ENCODE results near the gene STXBP6. TPM values are rescaled to one million over a fixed set of nuclear protein-coding genes. Genes with fewer than 3 reads are reported as not detected.

Gene STXBP6
- total RNA-seq, 1 experiment from 2014 or later = 32.2 TPM

DNA sequence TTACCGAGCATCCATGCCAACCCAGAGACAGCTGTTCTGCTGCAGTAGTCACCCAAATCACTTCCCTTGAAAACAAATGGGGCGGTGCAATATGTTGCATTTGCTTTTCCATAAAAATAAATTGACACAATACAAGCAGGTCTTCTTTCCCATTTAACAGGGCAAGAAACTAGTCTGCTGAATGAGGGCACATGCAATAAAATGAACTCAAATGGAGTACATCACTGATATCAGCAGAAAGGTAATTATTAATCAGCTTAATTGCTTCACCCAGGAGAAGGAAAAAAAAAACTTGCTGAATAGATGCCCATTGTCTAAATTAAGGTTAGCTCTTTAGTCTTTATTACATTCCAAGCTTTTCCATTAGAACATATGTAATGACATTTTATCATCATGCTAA is 240.8 kb downstream of the STXBP6 start:
- H3K4me3 ChIP-seq (ENCODE audit: low read depth, low read length) = no peak overlapping the region
- H3K36me3 ChIP-seq (ENCODE audit: control insufficient read depth, insufficient read depth, low read length) = 0 out of 2 replicates have a peak, but pooled peaks cover 2% of the 10 kb centered on the region
- TF ChIP-seq, protein P1, sequence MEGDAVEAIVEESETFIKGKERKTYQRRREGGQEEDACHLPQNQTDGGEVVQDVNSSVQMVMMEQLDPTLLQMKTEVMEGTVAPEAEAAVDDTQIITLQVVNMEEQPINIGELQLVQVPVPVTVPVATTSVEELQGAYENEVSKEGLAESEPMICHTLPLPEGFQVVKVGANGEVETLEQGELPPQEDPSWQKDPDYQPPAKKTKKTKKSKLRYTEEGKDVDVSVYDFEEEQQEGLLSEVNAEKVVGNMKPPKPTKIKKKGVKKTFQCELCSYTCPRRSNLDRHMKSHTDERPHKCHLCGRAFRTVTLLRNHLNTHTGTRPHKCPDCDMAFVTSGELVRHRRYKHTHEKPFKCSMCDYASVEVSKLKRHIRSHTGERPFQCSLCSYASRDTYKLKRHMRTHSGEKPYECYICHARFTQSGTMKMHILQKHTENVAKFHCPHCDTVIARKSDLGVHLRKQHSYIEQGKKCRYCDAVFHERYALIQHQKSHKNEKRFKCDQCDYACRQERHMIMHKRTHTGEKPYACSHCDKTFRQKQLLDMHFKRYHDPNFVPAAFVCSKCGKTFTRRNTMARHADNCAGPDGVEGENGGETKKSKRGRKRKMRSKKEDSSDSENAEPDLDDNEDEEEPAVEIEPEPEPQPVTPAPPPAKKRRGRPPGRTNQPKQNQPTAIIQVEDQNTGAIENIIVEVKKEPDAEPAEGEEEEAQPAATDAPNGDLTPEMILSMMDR (IDR thresholded peaks at IDR 0.05; ENCODE audit: insufficient read depth in 1 of 2, low read depth in 1 of 2, low read length in 1 of 2, severe bottlenecking in 1 of 2, unreplicated experiment in 1 of 2) = no peak
- H3K9me3 ChIP-seq = no peaks in the 10 kb centered on the region
- intact Hi-C loops (cut with micrococcal nuclease; ENCODE audit: unreplicated experiment) = loop anchor here (10.0 kb wide), 1 partner anchor 74 kb away; no protein-coding TSS in a partner anchor
- peaks cover 59% of the 10 kb centered on the region for H3K4me1 ChIP-seq
- H3K4me3 Mint-ChIP-seq (ENCODE audit: unreplicated experiment) = no peak overlapping the region
- DNase-seq = no peak
- peaks cover 30% of the 10 kb centered on the region for H3K4me1 Mint-ChIP-seq (ENCODE audit: low read depth, unreplicated experiment)
- BruUV-seq (replicated peaks) = no TSS peak
- H3K27me3 ChIP-seq (replicated peaks; ENCODE audit: control insufficient read depth, insufficient read depth, low read length) = no peaks in the 10 kb centered on the region
- H3K36me3 Mint-ChIP-seq (ENCODE audit: insufficient read depth, unreplicated experiment) = peaks cover 21% of the 10 kb centered on the region
- ChIA-PET CTCF (interaction anchor here (0.6 kb wide), 1 partner anchor 226 kb away, joined by 3 read pairs; no protein-coding TSS in a partner anchor), POLR2A (no interaction called here)
- no peaks in the 10 kb centered on the region for H3K27me3 Mint-ChIP-seq (ENCODE audit: insufficient read depth, unreplicated experiment)
- no peaks in the 10 kb centered on the region for H3K9me3 Mint-ChIP-seq (ENCODE audit: unreplicated experiment)
- no peak overlapping the region for H3K27ac Mint-ChIP-seq (ENCODE audit: unreplicated experiment)

DNA sequence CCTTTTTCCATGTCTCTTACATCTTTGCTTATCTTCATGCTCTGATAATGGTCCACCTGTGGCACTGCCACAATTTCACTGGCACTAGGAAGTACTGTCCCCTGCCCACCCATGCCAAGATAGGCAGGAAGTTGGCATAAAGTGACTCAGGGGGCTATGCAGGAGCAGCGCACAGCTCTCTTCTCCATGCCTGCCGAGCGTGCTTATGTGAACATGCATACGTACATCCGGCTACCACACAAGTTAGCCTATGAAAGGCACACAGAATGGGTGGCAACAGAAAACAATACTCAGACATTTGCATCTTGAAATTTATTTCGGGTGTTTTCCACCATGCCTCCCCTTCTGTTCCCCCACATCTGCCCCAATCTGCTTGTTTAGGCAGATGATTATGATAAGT is 241.5 kb downstream of the STXBP6 start:
- H3K4me1 ChIP-seq = peaks cover 51% of the 10 kb centered on the region
- TF ChIP-seq, protein P1 (IDR thresholded peaks at IDR 0.05; ENCODE audit: insufficient read depth in 1 of 2, low read depth in 1 of 2, low read length in 1 of 2, severe bottlenecking in 1 of 2, unreplicated experiment in 1 of 2) = no peak

DNA sequence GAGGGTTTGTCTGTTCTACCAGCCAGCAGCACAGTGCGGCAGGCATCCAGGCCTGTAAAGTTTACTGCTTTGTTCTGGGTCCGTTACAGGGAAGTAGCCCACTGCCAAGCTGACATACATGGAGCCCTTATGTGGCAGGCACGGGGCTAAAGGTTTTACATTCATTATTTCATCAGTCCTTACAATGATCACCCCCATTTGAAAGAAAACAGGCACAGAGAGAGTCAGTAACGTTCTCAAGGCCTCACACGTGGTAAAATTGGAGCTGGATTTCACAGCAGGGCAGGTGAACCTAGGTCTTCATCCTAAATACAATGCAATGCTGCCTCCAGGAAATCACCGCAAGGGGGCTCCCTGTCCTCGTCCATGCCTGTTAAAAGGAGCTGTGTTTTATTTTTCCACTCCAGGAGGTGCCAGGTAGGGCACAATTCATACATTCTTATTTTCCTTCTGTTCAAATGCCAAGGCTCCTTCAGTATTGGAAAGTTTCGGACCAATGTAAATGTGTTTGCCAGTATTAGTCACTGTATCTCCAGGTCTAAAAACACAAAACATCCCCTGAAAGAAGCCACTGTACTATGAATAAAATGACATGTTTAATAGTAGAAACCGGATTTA is 243.8 kb downstream of the STXBP6 start:
- CTCF ChIA-PET = interaction anchor here (0.5 to 2.5 kb wide), 20 partner anchors 8 to 347 kb away, joined by 3 to 13 read pairs (median 3); partner anchors contain the start of gene STXBP6
- intact Hi-C loops (cut with micrococcal nuclease; ENCODE audit: unreplicated experiment) = loop anchor here (1.0 to 10.0 kb wide), 4 partner anchors 71 to 345 kb away; no protein-coding TSS in a partner anchor
- BruUV-seq (replicated peaks) = no TSS peak
- Mint-ChIP-seq H3K36me3 (ENCODE audit: insufficient read depth, unreplicated experiment) (peaks cover 16% of the 10 kb centered on the region), H3K27me3 (ENCODE audit: insufficient read depth, unreplicated experiment) (no peaks in the 10 kb centered on the region), H3K4me1 (ENCODE audit: low read depth, unreplicated experiment) (peaks cover 22% of the 10 kb centered on the region), H3K9me3 (ENCODE audit: unreplicated experiment) (no peaks in the 10 kb centered on the region), H3K27ac (ENCODE audit: unreplicated experiment) (peak overlapping the region; percentile 41), H3K4me3 (ENCODE audit: unreplicated experiment) (no peak overlapping the region)
- Histone ChIP-seq H3K9me3 (no peaks in the 10 kb centered on the region), H3K27me3 (replicated peaks; ENCODE audit: control insufficient read depth, insufficient read depth, low read length) (no peaks in the 10 kb centered on the region), H3K36me3 (ENCODE audit: control insufficient read depth, insufficient read depth, low read length) (no peaks in the 10 kb centered on the region), H3K4me3 (ENCODE audit: low read depth, low read length) (no peak overlapping the region), H3K4me1 (peaks cover 48% of the 10 kb centered on the region)
- POLR2A ChIA-PET = no interaction called here
- TF ChIP-seq, protein P1 (IDR thresholded peaks at IDR 0.05; ENCODE audit: insufficient read depth in 1 of 2, low read depth in 1 of 2, low read length in 1 of 2, severe bottlenecking in 1 of 2, unreplicated experiment in 1 of 2) = peak; percentile 83 to 86
- DNase-seq = peak; percentile 73 to 82

More for the DNA sequence above, 241.5 kb downstream of the STXBP6 start:
- Mint-ChIP-seq H3K27ac (ENCODE audit: unreplicated experiment) (no peak overlapping the region), H3K27me3 (ENCODE audit: insufficient read depth, unreplicated experiment) (no peaks in the 10 kb centered on the region), H3K4me3 (ENCODE audit: unreplicated experiment) (no peak overlapping the region), H3K9me3 (ENCODE audit: unreplicated experiment) (no peaks in the 10 kb centered on the region), H3K36me3 (ENCODE audit: insufficient read depth, unreplicated experiment) (peaks cover 21% of the 10 kb centered on the region), H3K4me1 (ENCODE audit: low read depth, unreplicated experiment) (peaks cover 22% of the 10 kb centered on the region)
- POLR2A ChIA-PET = no interaction called here
- no peaks in the 10 kb centered on the region for H3K27me3 ChIP-seq (replicated peaks; ENCODE audit: control insufficient read depth, insufficient read depth, low read length)
- H3K9me3 ChIP-seq = no peaks in the 10 kb centered on the region
- intact Hi-C loops (cut with micrococcal nuclease; ENCODE audit: unreplicated experiment) = loop anchor here (10.0 kb wide), 1 partner anchor 74 kb away; no protein-coding TSS in a partner anchor
- no TSS peak for BruUV-seq (replicated peaks)
- CTCF ChIA-PET = no interaction called here
- H3K36me3 ChIP-seq (ENCODE audit: control insufficient read depth, insufficient read depth, low read length) = no peaks in the 10 kb centered on the region
- no peak overlapping the region for H3K4me3 ChIP-seq (ENCODE audit: low read depth, low read length)
- no peak for DNase-seq

All from Caco-2 (cell line).